HL-60 (cell line): ENCODE results near the gene TRIM7.

Source experiments
- DNase-seq, 2 experiments: peaks; one replicate each; pipeline ENCODE4 v3.0.0-alpha.2; 2010 to 2020; ENCODE audit warnings: low read depth in 1 of 2, low spot score in 1 of 2
- H3K27ac ChIP-seq: fragments of 250-450 bp; sonication (Bioruptor Pico); replicated peaks from 2 replicates; pipeline ENCODE4 v1.5.1; 2020; ENCODE audit warnings: mild to moderate bottlenecking, moderate library complexity
- H3K27me3 ChIP-seq: fragments of 250-450 bp; sonication (Bioruptor Pico); 2 replicates; pipeline ENCODE4 v1.5.1; 2021; ENCODE audit warnings: mild to moderate bottlenecking, moderate library complexity; ENCODE audit not compliant: insufficient read depth, poor library complexity, severe bottlenecking
- H3K4me3 ChIP-seq: replicated peaks from 2 replicates; pipeline ENCODE4 v1.5.1; 2011; ENCODE audit warnings: mild to moderate bottlenecking, control low read depth, low read length; ENCODE audit not compliant: insufficient read depth
- CTCF ChIP-seq: IDR thresholded peaks from one replicate; pipeline ENCODE4 v1.5.1; 2011; ENCODE audit warnings: low read length, control low read depth, inconsistent platforms; ENCODE audit not compliant: insufficient read depth
- GABPA ChIP-seq: IDR thresholded peaks from 2 replicates; pipeline ENCODE4 v1.6.1; 2012; ENCODE audit warnings: low read depth
- POLR2AphosphoS5 ChIP-seq: IDR thresholded peaks from 2 replicates; pipeline ENCODE4 v1.6.1; 2012; ENCODE audit warnings: low read depth
- REST ChIP-seq: IDR thresholded peaks from 2 replicates; pipeline ENCODE4 v1.6.1; 2012; ENCODE audit warnings: low read depth; ENCODE audit not compliant: insufficient replicate concordance
- SPI1 ChIP-seq: IDR thresholded peaks from 2 replicates; pipeline ENCODE4 v1.6.1; 2012; ENCODE audit warnings: low read depth, mild to moderate bottlenecking, borderline replicate concordance

TRIM7 gene

GRCh38 chr5:181159286-181160151 lies 45.5 kb downstream of the TRIM7 start:
- TF ChIP-seq GABPA (no peak), SPI1 (no peak), POLR2AphosphoS5 (no peak), CTCF (peak; percentile 75), REST (no peak)
- peaks cover 3% of the 10 kb centered on the region for H3K27me3 ChIP-seq
- DNase-seq, result peak; percentile 44 to 87
- no peak overlapping the region for H3K27ac ChIP-seq
- no peak overlapping the region for H3K4me3 ChIP-seq

GRCh38 chr5:181158869-181159268 lies 46.1 kb downstream of the TRIM7 start:
- TF ChIP-seq POLR2AphosphoS5 (no peak), GABPA (no peak), CTCF (no peak), REST (no peak), SPI1 (no peak)
- H3K4me3 ChIP-seq, result no peak overlapping the region
- DNase-seq, result no peak
- H3K27ac ChIP-seq, result no peak overlapping the region
- H3K27me3 ChIP-seq, result peaks cover 3% of the 10 kb centered on the region

GRCh38 chr5:181156758-181157157 lies 48.2 kb downstream of the TRIM7 start:
- DNase-seq, result no peak
- TF ChIP-seq SPI1 (no peak), CTCF (no peak)
- H3K4me3 ChIP-seq, result no peak overlapping the region
- H3K27ac ChIP-seq, result no peak overlapping the region
- H3K27me3 ChIP-seq, result peaks cover 3% of the 10 kb centered on the region

- no peak for TF ChIP-seq POLR2AphosphoS5
- TF ChIP-seq CTCF, result no peak
- TF ChIP-seq REST, result no peak
- no peak for TF ChIP-seq SPI1
- TF ChIP-seq GABPA, result no peak
- H3K27ac ChIP-seq, result no peak overlapping the region
- H3K4me3 ChIP-seq, result no peak overlapping the region
- peaks cover 5% of the 10 kb centered on the region for H3K27me3 ChIP-seq
- DNase-seq, result no peak
Measured at GRCh38 chr5:181153814-181154213, 51.2 kb downstream of the TRIM7 start.
